ENCODE measurements around the gene LLGL2.
A peak's percentile ranks its signal among the peaks of the same experiment; 100 is the strongest.

LLGL2 gene

DNA sequence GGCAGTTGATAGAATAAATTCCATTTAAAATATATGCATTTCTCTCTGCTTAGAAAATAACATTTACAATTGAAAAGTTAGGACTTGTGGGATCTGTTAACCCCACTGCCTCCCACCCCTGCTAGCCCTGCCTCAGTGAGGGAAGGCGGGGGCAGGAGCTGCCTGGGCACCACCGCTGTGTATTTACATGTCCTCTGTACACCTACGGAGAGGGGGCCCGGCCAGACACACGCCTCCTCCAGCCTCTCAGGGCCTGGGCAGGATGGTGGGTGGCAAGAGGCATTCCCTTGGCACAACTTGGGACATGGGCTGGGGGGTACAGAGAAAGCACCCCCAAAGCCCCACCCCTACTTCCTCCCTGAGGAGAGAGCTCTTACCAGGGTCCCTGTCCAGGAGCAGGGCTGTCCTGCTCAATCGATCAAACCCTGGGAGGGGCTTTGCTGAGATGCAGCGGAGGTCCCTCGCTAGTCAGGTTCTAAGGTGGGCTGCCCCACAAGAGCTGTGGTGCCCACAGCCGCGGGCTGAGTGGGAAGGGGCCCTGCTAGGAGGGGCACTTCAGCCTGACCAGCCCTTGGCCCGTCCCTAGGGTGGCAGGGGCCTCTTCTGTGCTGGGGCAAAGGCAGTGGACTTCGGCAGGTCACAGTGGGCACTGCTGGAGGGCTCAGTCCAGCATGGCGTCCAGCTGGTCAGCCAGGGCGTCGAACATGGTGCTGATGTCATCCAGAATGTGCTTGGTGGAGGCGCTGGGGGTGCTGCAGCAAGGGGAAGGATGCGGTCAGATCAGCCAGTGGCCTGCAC is 24.9 kb upstream of the LLGL2 start:
- Mint-ChIP-seq H3K9me3 (no peaks in the 10 kb centered on the region), H3K4me1 (peaks cover 7% of the 10 kb centered on the region), H3K27me3 (peaks cover 15% of the 10 kb centered on the region), H3K36me3 (peaks cover 30% of the 10 kb centered on the region), H3K4me3 (no peak overlapping the region), H3K27ac (no peak overlapping the region)
- ATAC-seq: no peak

GRCh38 chr17:75501378-75502071 is 24.0 kb upstream of the LLGL2 start:
- Mint-ChIP-seq H3K4me1 (peaks cover 7% of the 10 kb centered on the region), H3K27me3 (peaks cover 21% of the 10 kb centered on the region), H3K4me3 (no peak overlapping the region), H3K36me3 (peaks cover 26% of the 10 kb centered on the region), H3K27ac (no peak overlapping the region), H3K9me3 (no peaks in the 10 kb centered on the region)
- no peak for ATAC-seq

DNA sequence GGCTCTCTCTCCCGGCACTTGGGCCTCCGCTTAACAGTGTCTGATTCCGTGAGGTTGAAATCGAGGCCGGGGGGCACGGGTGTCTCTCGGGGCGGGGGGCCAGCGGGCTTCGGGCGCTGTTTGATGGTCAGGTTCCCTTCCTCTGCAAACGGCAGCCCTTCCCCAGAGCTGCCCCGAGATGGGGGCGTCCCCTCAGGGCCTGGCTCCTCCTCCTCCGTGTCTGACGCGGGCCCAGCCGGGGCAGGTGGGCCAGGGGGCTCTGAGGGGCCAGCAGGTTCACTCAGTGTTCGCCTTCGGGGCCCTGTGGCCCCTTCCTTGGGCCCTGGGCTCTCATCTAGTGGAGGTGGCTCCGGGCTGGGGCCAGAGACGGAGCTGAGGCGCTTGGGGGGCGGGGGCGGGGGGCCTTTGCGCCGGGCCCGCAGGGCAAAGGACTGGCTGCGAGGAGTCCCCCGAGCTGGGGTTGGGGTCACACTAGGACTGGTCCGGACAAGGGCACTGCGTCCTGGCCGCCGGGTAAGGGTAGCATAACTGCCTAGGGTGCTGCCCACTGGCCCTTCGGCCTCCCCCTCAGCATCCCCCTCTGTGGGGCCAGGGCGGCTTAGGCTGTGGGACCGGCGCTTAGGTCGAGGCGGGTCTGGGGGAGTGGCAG is 23.3 kb upstream of the LLGL2 start:
- Mint-ChIP-seq H3K36me3 (peaks cover 21% of the 10 kb centered on the region), H3K27me3 (peaks cover 21% of the 10 kb centered on the region), H3K4me1 (peaks cover 7% of the 10 kb centered on the region), H3K27ac (no peak overlapping the region), H3K9me3 (no peaks in the 10 kb centered on the region), H3K4me3 (no peak overlapping the region)
- no peak for ATAC-seq

GRCh38 chr17:75502721-75503329 is 22.7 kb upstream of the LLGL2 start:
- peaks cover 7% of the 10 kb centered on the region for H3K4me1 Mint-ChIP-seq
- no peak overlapping the region for H3K4me3 Mint-ChIP-seq
- H3K9me3 Mint-ChIP-seq: no peaks in the 10 kb centered on the region
- no peak overlapping the region for H3K27ac Mint-ChIP-seq
- peaks cover 21% of the 10 kb centered on the region for H3K27me3 Mint-ChIP-seq
- peaks cover 15% of the 10 kb centered on the region for H3K36me3 Mint-ChIP-seq
- no peak for ATAC-seq

DNA sequence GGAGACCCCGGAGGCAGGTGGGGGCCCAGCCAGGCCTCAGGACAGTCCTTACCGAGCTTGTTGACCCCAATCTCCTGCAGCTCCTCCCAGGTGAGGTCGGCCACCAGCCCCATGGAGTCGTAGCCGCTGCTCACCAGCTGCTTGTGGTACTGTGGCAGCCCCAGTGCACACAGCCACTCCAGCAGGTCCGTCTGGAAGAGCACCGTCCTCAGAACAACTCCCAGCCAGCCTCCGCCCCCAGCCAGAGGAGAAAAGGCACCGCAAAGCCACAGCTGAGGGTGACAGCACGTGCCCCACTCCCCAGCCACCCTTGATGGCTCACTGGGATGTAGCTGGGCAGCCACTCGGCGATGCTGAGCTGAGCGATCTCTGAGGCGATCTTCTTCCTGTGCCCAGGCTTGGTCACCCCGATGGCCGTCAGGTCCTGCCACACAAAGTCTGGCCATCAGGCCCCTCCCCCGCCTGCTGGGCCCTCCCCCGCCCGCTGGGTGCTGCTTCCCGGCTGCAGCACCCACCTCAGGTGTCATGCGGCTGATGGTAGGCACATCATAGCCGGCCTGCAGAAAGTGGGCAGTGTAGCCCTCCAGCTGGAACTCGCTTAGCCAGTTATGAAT is 22.1 kb upstream of the LLGL2 start:
- Mint-ChIP-seq H3K36me3 (peaks cover 12% of the 10 kb centered on the region), H3K4me3 (no peak overlapping the region), H3K4me1 (peaks cover 7% of the 10 kb centered on the region), H3K27ac (no peak overlapping the region), H3K9me3 (no peaks in the 10 kb centered on the region), H3K27me3 (peaks cover 21% of the 10 kb centered on the region)
- no peak for ATAC-seq

- Mint-ChIP-seq H3K9me3 (no peaks in the 10 kb centered on the region), H3K27me3 (peaks cover 21% of the 10 kb centered on the region), H3K4me3 (no peak overlapping the region), H3K36me3 (peaks cover 7% of the 10 kb centered on the region), H3K4me1 (peaks cover 7% of the 10 kb centered on the region), H3K27ac (no peak overlapping the region)
- peak; percentile 42 for ATAC-seq
Observed at GRCh38 chr17:75503976-75504346, 21.5 kb upstream of the LLGL2 start.

GRCh38 chr17:75504347-75505151 is 20.9 kb upstream of the LLGL2 start:
- Mint-ChIP-seq H3K27me3 (peaks cover 21% of the 10 kb centered on the region), H3K4me3 (no peak overlapping the region), H3K36me3 (peaks cover under 1% of the 10 kb centered on the region), H3K9me3 (no peaks in the 10 kb centered on the region), H3K4me1 (peaks cover 7% of the 10 kb centered on the region), H3K27ac (no peak overlapping the region)
- ATAC-seq: peak; percentile 60

DNA sequence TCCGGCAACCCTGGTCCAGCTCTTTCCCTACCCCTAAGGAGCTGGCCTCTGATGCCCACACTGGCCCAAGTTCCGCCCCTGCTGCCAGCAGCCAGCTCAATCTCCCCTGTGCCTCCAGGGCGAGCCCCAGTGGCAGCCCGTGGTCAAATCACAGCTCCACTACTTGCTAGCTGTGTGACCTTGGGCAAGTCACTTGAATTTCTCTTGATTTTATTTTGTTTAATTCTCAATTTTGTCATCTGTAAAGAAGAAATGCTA is 20.4 kb upstream of the LLGL2 start:
- Mint-ChIP-seq H3K27me3 (peaks cover 21% of the 10 kb centered on the region), H3K27ac (no peak overlapping the region), H3K36me3 (no peaks in the 10 kb centered on the region), H3K9me3 (no peaks in the 10 kb centered on the region), H3K4me3 (no peak overlapping the region), H3K4me1 (peaks cover 7% of the 10 kb centered on the region)
- ATAC-seq: no peak

- Mint-ChIP-seq H3K4me3 (no peak overlapping the region), H3K27me3 (peaks cover 21% of the 10 kb centered on the region), H3K36me3 (no peaks in the 10 kb centered on the region), H3K4me1 (peaks cover 7% of the 10 kb centered on the region), H3K9me3 (no peaks in the 10 kb centered on the region), H3K27ac (no peak overlapping the region)
- ATAC-seq: no peak
Observed at GRCh38 chr17:75505640-75506039, 19.9 kb upstream of the LLGL2 start.

- H3K27me3 Mint-ChIP-seq: peaks cover 21% of the 10 kb centered on the region
- no peak for ATAC-seq
Observed at GRCh38 chr17:75506134-75506533, 19.4 kb upstream of the LLGL2 start.

GRCh38 chr17:75506888-75507287 is 18.6 kb upstream of the LLGL2 start:
- peaks cover 7% of the 10 kb centered on the region for H3K4me1 Mint-ChIP-seq

More at GRCh38 chr17:75506134-75506533, 19.4 kb upstream of the LLGL2 start:
- H3K36me3 Mint-ChIP-seq: no peaks in the 10 kb centered on the region
- peaks cover 7% of the 10 kb centered on the region for H3K4me1 Mint-ChIP-seq
- H3K4me3 Mint-ChIP-seq: no peak overlapping the region
- no peak overlapping the region for H3K27ac Mint-ChIP-seq
- H3K9me3 Mint-ChIP-seq: no peaks in the 10 kb centered on the region

GRCh38 chr17:75507733-75508719 is 17.5 kb upstream of the LLGL2 start:
- ATAC-seq: no peak
- Mint-ChIP-seq H3K27ac (no peak overlapping the region), H3K9me3 (no peaks in the 10 kb centered on the region), H3K27me3 (peaks cover 21% of the 10 kb centered on the region), H3K36me3 (no peaks in the 10 kb centered on the region), H3K4me1 (peaks cover 7% of the 10 kb centered on the region), H3K4me3 (no peak overlapping the region)

More at GRCh38 chr17:75506888-75507287, 18.6 kb upstream of the LLGL2 start:
- ATAC-seq: no peak
- Mint-ChIP-seq H3K27ac (no peak overlapping the region), H3K36me3 (no peaks in the 10 kb centered on the region), H3K9me3 (no peaks in the 10 kb centered on the region), H3K4me3 (no peak overlapping the region), H3K27me3 (peaks cover 21% of the 10 kb centered on the region)

GRCh38 chr17:75508931-75509361 is 16.6 kb upstream of the LLGL2 start:
- Mint-ChIP-seq H3K36me3 (no peaks in the 10 kb centered on the region), H3K4me3 (no peak overlapping the region), H3K4me1 (peaks cover 7% of the 10 kb centered on the region), H3K9me3 (no peaks in the 10 kb centered on the region), H3K27ac (no peak overlapping the region), H3K27me3 (peaks cover 21% of the 10 kb centered on the region)
- ATAC-seq: no peak
